DOHH2 (cell line): ENCODE results near the gene ZSCAN2.

Experiments used
- H3F3A ChIP-seq: fragments of 200-600 bp; sonication (generic), shearing (Covaris generic); 2 replicates; pipeline ENCODE4 v1.6.0; 2016; ENCODE audit warnings: antibody characterized with exemption, mild to moderate bottlenecking; ENCODE audit not compliant: control insufficient read depth, insufficient read depth
- H3K27ac ChIP-seq: fragments of 200-600 bp; sonication (generic); 2 replicates; pipeline ENCODE4 v1.5.1; 2014; ENCODE audit warnings: low read depth, mild to moderate bottlenecking, low read length, moderate library complexity
- H3K27me3 ChIP-seq: fragments of 200-600 bp; sonication (generic); 2 replicates; pipeline ENCODE4 v1.6.1; 2014; ENCODE audit warnings: mild to moderate bottlenecking, low read length, mixed read lengths; ENCODE audit not compliant: control insufficient read depth
- H3K36me3 ChIP-seq: fragments of 200-600 bp; sonication (generic); 2 replicates; pipeline ENCODE4 v1.6.1; 2014; ENCODE audit warnings: mild to moderate bottlenecking, low read length, moderate library complexity, mixed read lengths; ENCODE audit not compliant: control insufficient read depth
- H3K4me1 ChIP-seq: fragments of 200-600 bp; sonication (generic); 2 replicates; pipeline ENCODE4 v1.6.1; 2014; ENCODE audit warnings: mild to moderate bottlenecking, low read length, mixed read lengths; ENCODE audit not compliant: control insufficient read depth
- H3K4me2 ChIP-seq: fragments of 200-600 bp; sonication (generic); 2 replicates; pipeline ENCODE4 v1.6.0; 2014; ENCODE audit warnings: mild to moderate bottlenecking, low read length, moderate library complexity
- H3K4me3 ChIP-seq: fragments of 200-600 bp; sonication (generic); 2 replicates; pipeline ENCODE4 v1.5.1; 2014; ENCODE audit warnings: mild to moderate bottlenecking, low read length, mixed read lengths
- H3K79me2 ChIP-seq: fragments of 200-600 bp; sonication (generic); 2 replicates; pipeline ENCODE4 v1.6.1; 2014; ENCODE audit warnings: mild to moderate bottlenecking, low read length, mixed read lengths; ENCODE audit not compliant: control insufficient read depth
- H3K9me2 ChIP-seq: fragments of 200-600 bp; sonication (generic); replicated peaks from 2 replicates; pipeline ENCODE4 v1.6.1; 2014; ENCODE audit warnings: mild to moderate bottlenecking, low read length, mixed read lengths; ENCODE audit not compliant: control insufficient read depth
- H3K9me3 ChIP-seq: fragments of 200-600 bp; sonication (generic); 2 replicates; pipeline ENCODE4 v1.6.1; 2014; ENCODE audit warnings: antibody characterized with exemption, low read length, mixed read lengths; ENCODE audit not compliant: control insufficient read depth, insufficient read depth
- H4K20me1 ChIP-seq: fragments of 200-600 bp; sonication (generic); 2 replicates; pipeline ENCODE4 v1.6.0; 2014; ENCODE audit warnings: low read depth, mild to moderate bottlenecking, antibody characterized with exemption, low read length, moderate library complexity; ENCODE audit not compliant: control insufficient read depth, insufficient read depth
- EZH2phosphoT487 ChIP-seq: fragments of 200-600 bp; sonication (generic); IDR thresholded peaks from 2 replicates; pipeline ENCODE4 v1.6.1; 2017; ENCODE audit warnings: borderline replicate concordance, mild to moderate bottlenecking, antibody characterized with exemption, low read length, moderate library complexity, mixed read lengths
- TF ChIP-seq, protein P1 (sequence below): fragments of 200-600 bp; sonication (generic); IDR thresholded peaks from one replicate; pipeline ENCODE4 v1.5.1; 2014; ENCODE audit warnings: antibody characterized with exemption, mild to moderate bottlenecking, low read depth, low read length; ENCODE audit not compliant: poor library complexity, severe bottlenecking

Gene ZSCAN2

DNA sequence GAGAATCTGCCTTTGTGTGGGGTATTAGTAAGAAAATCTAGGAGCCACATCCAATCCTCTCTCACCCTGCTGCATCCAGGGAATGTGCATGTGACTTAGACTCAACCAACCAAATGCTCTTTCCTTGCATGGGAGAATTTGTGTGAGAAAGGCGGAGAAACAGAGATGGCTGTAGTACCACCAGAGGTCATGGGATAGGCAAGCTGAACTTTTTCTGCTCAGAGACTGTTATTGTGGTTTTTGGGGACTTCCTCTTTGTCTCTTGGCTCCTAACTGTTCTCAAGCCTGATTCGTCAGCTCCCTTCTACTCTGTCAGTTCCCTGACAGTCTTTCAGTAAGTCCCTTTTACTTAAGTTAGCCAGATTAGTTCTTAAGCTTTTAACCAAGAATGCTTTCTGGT is 2.6 kb upstream of the ZSCAN2 start:
- peak overlapping the region; percentile 60 for H3K4me3 ChIP-seq
- no peak for TF ChIP-seq EZH2phosphoT487
- TF ChIP-seq, protein P1, sequence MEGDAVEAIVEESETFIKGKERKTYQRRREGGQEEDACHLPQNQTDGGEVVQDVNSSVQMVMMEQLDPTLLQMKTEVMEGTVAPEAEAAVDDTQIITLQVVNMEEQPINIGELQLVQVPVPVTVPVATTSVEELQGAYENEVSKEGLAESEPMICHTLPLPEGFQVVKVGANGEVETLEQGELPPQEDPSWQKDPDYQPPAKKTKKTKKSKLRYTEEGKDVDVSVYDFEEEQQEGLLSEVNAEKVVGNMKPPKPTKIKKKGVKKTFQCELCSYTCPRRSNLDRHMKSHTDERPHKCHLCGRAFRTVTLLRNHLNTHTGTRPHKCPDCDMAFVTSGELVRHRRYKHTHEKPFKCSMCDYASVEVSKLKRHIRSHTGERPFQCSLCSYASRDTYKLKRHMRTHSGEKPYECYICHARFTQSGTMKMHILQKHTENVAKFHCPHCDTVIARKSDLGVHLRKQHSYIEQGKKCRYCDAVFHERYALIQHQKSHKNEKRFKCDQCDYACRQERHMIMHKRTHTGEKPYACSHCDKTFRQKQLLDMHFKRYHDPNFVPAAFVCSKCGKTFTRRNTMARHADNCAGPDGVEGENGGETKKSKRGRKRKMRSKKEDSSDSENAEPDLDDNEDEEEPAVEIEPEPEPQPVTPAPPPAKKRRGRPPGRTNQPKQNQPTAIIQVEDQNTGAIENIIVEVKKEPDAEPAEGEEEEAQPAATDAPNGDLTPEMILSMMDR: peak; percentile 29
- H3K36me3 ChIP-seq: no peaks in the 10 kb centered on the region
- peak overlapping the region; percentile 66 for H3K27ac ChIP-seq
- peaks cover 4% of the 10 kb centered on the region; the same call in 1 of the 2 replicates for H3K27me3 ChIP-seq
- no peaks in the 10 kb centered on the region for H3K9me2 ChIP-seq
- H3K79me2 ChIP-seq: peaks cover 6% of the 10 kb centered on the region; the same call in 1 of the 2 replicates
- H3K4me1 ChIP-seq: peaks cover 40% of the 10 kb centered on the region
- H3K4me2 ChIP-seq: peak overlapping the region; percentile 84
- 0 out of 2 replicates have a peak, but pooled peaks cover 2% of the 10 kb centered on the region for H3F3A ChIP-seq
- no peaks in the 10 kb centered on the region for H3K9me3 ChIP-seq
- no peaks in the 10 kb centered on the region for H4K20me1 ChIP-seq

GRCh38 chr15:84598993-84599392 is 1.8 kb upstream of the ZSCAN2 start:
- Histone ChIP-seq H3K9me3 (no peaks in the 10 kb centered on the region), H3K36me3 (peaks cover 4% of the 10 kb centered on the region; the same call in 1 of the 2 replicates), H3K4me2 (peak overlapping the region; percentile 84), H3K27me3 (peaks cover 2% of the 10 kb centered on the region; the same call in 1 of the 2 replicates), H3K9me2 (no peaks in the 10 kb centered on the region), H3K79me2 (peaks cover 6% of the 10 kb centered on the region; the same call in 1 of the 2 replicates), H4K20me1 (no peaks in the 10 kb centered on the region), H3K4me1 (peaks cover 47% of the 10 kb centered on the region), H3F3A (0 out of 2 replicates have a peak, but pooled peaks cover 2% of the 10 kb centered on the region), H3K4me3 (peak overlapping the region; percentile 60), H3K27ac (peak overlapping the region; percentile 66)
- TF ChIP-seq EZH2phosphoT487: no peak
- TF ChIP-seq, protein P1: peak; percentile 81

DNA sequence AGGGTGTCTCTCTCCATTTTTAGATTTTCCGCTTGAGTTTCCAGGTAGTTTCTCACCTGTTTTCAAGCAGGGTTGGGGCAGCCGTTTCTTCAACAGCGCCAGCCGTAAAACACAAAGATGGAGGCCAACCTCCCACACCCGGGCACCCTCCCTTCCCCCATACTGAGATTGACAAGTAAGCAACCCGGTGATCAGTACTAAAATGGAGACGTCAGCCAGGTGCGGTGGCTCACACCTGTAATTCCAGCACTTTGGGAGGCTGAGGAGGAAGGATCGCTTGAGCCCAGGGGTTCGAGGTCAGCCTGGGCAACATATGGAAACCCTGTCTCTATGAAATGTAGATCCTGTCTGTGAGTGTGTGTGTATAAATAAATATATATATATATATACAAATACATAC is 903 bp upstream of the ZSCAN2 start:
- TF ChIP-seq EZH2phosphoT487: no peak
- TF ChIP-seq, protein P1: no peak
- H3K27ac ChIP-seq: no peak overlapping the region
- H3F3A ChIP-seq: 0 out of 2 replicates have a peak, but pooled peaks cover 2% of the 10 kb centered on the region
- no peaks in the 10 kb centered on the region for H3K27me3 ChIP-seq
- no peaks in the 10 kb centered on the region for H4K20me1 ChIP-seq
- no peaks in the 10 kb centered on the region for H3K9me3 ChIP-seq
- H3K79me2 ChIP-seq: peaks cover 6% of the 10 kb centered on the region; the same call in 1 of the 2 replicates
- H3K9me2 ChIP-seq: no peaks in the 10 kb centered on the region
- 0 out of 2 replicates have a peak overlapping the region, but pooled peaks have one; percentile 78 for H3K4me2 ChIP-seq
- no peak overlapping the region for H3K4me3 ChIP-seq
- H3K4me1 ChIP-seq: peaks cover 52% of the 10 kb centered on the region
- H3K36me3 ChIP-seq: peaks cover 8% of the 10 kb centered on the region
